ENCODE results near the gene R3HDM2. TPM values are rescaled to one million over a fixed set of nuclear protein-coding genes. Genes with fewer than 3 reads are reported as not detected.
A peak's percentile ranks its signal among the peaks of the same experiment; 100 is the strongest.

Gene R3HDM2
- total and polyA plus RNA-seq, 7 experiments from 2014 or later, result 13.7 to 145 (median 111) TPM

- peaks cover 7 to 15% (median 10%) of the 10 kb centered on the region in 5 donors for H3K36me3 Mint-ChIP-seq
- Histone ChIP-seq H3K4me3 (ENCODE audit: low read length) (peak overlapping the region; percentile 80), H3K4me1 (ENCODE audit: control insufficient read depth in 2 of 2, insufficient read depth in 2 of 2, low read length in 2 of 2) (peaks cover 41 to 62% of the 10 kb centered on the region in 2 donors), H3K27ac (ENCODE audit: low read depth, low read length) (no peak overlapping the region), H3K36me3 (ENCODE audit: control insufficient read depth in 2 of 3, insufficient read depth in 3 of 3, low read length in 3 of 3) (peaks cover 0 to 22% (median 0%) of the 10 kb centered on the region in 3 experiments), H3K27me3 (ENCODE audit: control insufficient read depth in 2 of 2, insufficient read depth in 2 of 2, low read length in 2 of 2) (peaks cover 7 to 18% of the 10 kb centered on the region in 2 donors), H3K9me3 (ENCODE audit: control insufficient read depth in 2 of 3, low read length in 3 of 3) (no peaks in the 10 kb centered on the region)
- ChIA-PET POLR2A (interaction anchor here (0.6 to 7.7 kb wide), 6 partner anchors 11 to 1422 kb away, joined by 3 to 79 read pairs (median 6); partner anchors contain the start of genes LRP1 and SHMT2), CTCF (interaction anchor here (1.0 to 11.8 kb wide), 5 partner anchors 11 to 169 kb away, joined by 3 to 156 read pairs (median 18); partner anchors contain the start of genes NXPH4 and SHMT2)
- H3K4me1 Mint-ChIP-seq, result peaks cover 47 to 75% (median 63%) of the 10 kb centered on the region in 7 donors
- H3K4me3 Mint-ChIP-seq, result peak overlapping the region; percentile 87 to 99 (median 94)
- peaks cover 42 to 66% (median 53%) of the 10 kb centered on the region in 5 donors for H3K27me3 Mint-ChIP-seq
- intact Hi-C loops (cut with micrococcal nuclease), result loop anchor here (2.0 kb wide), 2 partner anchors 13 to 113 kb away; no protein-coding TSS in a partner anchor
- H3K9me3 Mint-ChIP-seq, result no peaks in the 10 kb centered on the region
- ATAC-seq, result no peak
- peak in 1 of 9 donors; percentile 13 for DNase-seq
- peak overlapping the region in 4 of 9 donors; percentile 36 to 79 (median 66) for H3K27ac Mint-ChIP-seq
Observed at GRCh38 chr12:57237932-57238853, 192.7 kb downstream of the R3HDM2 start.

DNA sequence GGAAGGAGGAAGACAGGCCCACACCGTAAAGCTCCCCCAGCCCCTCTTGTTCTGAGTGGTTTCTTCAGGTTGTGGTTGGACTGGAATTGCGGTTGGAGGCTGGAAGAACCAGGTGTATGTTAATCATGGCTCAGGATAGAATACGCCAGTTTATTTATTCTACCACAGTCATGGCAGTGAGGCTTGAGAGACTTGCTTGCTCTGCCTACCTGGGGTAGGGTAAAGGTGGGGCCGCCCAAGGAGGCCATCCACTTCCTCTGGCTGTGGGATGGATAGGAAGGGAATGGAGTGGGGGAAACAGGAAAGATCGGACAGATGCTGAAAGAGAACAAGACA, 193.3 kb downstream of the R3HDM2 start:
- DNase-seq, result no peak
- no peak overlapping the region for H3K27ac ChIP-seq (ENCODE audit: low read depth, low read length)
- H3K4me3 ChIP-seq (ENCODE audit: low read length), result no peak overlapping the region
- ATAC-seq, result no peak
- peaks cover 7 to 18% of the 10 kb centered on the region in 2 donors for H3K27me3 ChIP-seq (ENCODE audit: control insufficient read depth in 2 of 2, insufficient read depth in 2 of 2, low read length in 2 of 2)
- intact Hi-C loops (cut with micrococcal nuclease), result no loop called here
- H3K27ac Mint-ChIP-seq, result peak overlapping the region in 2 of 9 donors; percentile 45 to 79
- H3K4me1 ChIP-seq (ENCODE audit: control insufficient read depth in 2 of 2, insufficient read depth in 2 of 2, low read length in 2 of 2), result peaks cover 34 to 56% of the 10 kb centered on the region in 2 donors
- H3K9me3 Mint-ChIP-seq, result no peaks in the 10 kb centered on the region
- CTCF ChIA-PET, result interaction anchor here (1.3 to 11.8 kb wide), 4 partner anchors 11 to 169 kb away, joined by 3 to 156 read pairs (median 83); partner anchors contain the start of genes NXPH4 and SHMT2
- POLR2A ChIA-PET, result interaction anchor here (3.5 to 7.7 kb wide), 2 partner anchors 11 to 24 kb away, joined by 23 to 79 read pairs; partner anchors contain the start of gene SHMT2
- H3K4me3 Mint-ChIP-seq, result peak overlapping the region; percentile 63 to 97 (median 82)
- H3K36me3 ChIP-seq (ENCODE audit: control insufficient read depth in 2 of 3, insufficient read depth in 3 of 3, low read length in 3 of 3), result peaks cover 0 to 28% (median 0%) of the 10 kb centered on the region in 3 experiments
- no peaks in the 10 kb centered on the region for H3K9me3 ChIP-seq (ENCODE audit: control insufficient read depth in 2 of 3, low read length in 3 of 3)
- H3K36me3 Mint-ChIP-seq, result peaks cover 13 to 20% (median 15%) of the 10 kb centered on the region in 5 donors
- peaks cover 47 to 68% (median 60%) of the 10 kb centered on the region in 7 donors for H3K4me1 Mint-ChIP-seq
- peaks cover 40 to 63% (median 48%) of the 10 kb centered on the region in 5 donors for H3K27me3 Mint-ChIP-seq

DNA sequence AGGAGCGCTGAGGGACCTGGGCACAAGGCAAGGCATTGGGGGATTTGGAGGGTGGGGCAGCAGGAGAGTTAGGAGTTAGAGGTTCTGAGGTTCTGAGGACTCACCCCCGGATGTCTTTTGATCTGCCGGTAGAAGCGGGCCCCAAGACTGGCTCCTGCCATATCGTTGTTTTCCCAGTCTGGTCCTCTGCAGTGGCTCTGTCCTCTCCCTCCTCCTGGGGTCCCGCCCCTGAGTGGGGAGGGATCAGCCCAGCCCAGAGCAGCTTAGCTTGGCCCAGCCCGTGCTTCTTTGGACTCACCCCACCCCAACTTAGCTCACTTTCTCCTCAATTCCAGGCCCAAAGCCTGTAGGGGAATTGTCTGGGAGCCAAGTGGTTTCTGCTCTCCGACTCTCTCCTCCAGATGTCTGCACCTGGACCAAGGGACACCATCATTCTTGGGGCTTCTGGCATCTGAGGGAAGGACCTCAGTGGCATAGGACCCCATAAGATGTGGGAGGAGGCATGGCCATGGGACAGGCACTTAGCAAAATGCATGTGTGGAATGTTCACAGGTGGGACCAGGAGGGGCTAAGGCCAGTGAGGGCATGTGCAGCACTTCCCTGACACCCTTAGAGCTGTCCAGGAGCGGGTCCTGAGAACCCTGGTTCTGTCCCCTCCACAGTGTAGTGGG, 193.8 kb downstream of the R3HDM2 start:
- Mint-ChIP-seq H3K9me3 (no peaks in the 10 kb centered on the region), H3K27me3 (peaks cover 36 to 58% (median 45%) of the 10 kb centered on the region in 5 donors), H3K4me3 (peak overlapping the region; percentile 27 to 97 (median 82)), H3K27ac (peak overlapping the region in 1 of 9 donors; percentile 77), H3K4me1 (peaks cover 43 to 65% (median 55%) of the 10 kb centered on the region in 7 donors), H3K36me3 (peaks cover 13 to 24% (median 15%) of the 10 kb centered on the region in 5 donors)
- Histone ChIP-seq H3K27me3 (ENCODE audit: control insufficient read depth in 2 of 2, insufficient read depth in 2 of 2, low read length in 2 of 2) (peaks cover 4 to 17% of the 10 kb centered on the region in 2 donors), H3K27ac (ENCODE audit: low read depth, low read length) (no peak overlapping the region), H3K36me3 (ENCODE audit: control insufficient read depth in 2 of 3, insufficient read depth in 3 of 3, low read length in 3 of 3) (peaks cover 0 to 33% (median 0%) of the 10 kb centered on the region in 3 experiments), H3K4me3 (ENCODE audit: low read length) (no peak overlapping the region), H3K9me3 (ENCODE audit: control insufficient read depth in 2 of 3, low read length in 3 of 3) (no peaks in the 10 kb centered on the region), H3K4me1 (ENCODE audit: control insufficient read depth in 2 of 2, insufficient read depth in 2 of 2, low read length in 2 of 2) (peaks cover 32 to 51% of the 10 kb centered on the region in 2 donors)
- ATAC-seq (no peak), DNase-seq (peak in 1 of 9 donors; percentile 13)
- POLR2A ChIA-PET, result interaction anchor here (3.5 to 7.7 kb wide), 2 partner anchors 10 to 23 kb away, joined by 23 to 79 read pairs; partner anchors contain the start of gene SHMT2
- CTCF ChIA-PET, result interaction anchor here (1.3 to 11.8 kb wide), 4 partner anchors 10 to 168 kb away, joined by 3 to 156 read pairs (median 83); partner anchors contain the start of genes NXPH4 and SHMT2
- intact Hi-C loops (cut with micrococcal nuclease), result no loop called here

- DNase-seq, result peak in 1 of 9 donors; percentile 9
Observed at GRCh38 chr12:57236201-57236924, 194.5 kb downstream of the R3HDM2 start.

GRCh38 chr12:57235728-57236131, 195.1 kb downstream of the R3HDM2 start:
- Histone ChIP-seq H3K27me3 (ENCODE audit: control insufficient read depth in 2 of 2, insufficient read depth in 2 of 2, low read length in 2 of 2) (peaks cover 0 to 7% of the 10 kb centered on the region in 2 donors), H3K27ac (ENCODE audit: low read depth, low read length) (no peak overlapping the region), H3K4me1 (ENCODE audit: control insufficient read depth in 2 of 2, insufficient read depth in 2 of 2, low read length in 2 of 2) (peaks cover 24 to 43% of the 10 kb centered on the region in 2 donors), H3K9me3 (ENCODE audit: control insufficient read depth in 2 of 3, low read length in 3 of 3) (no peaks in the 10 kb centered on the region), H3K36me3 (ENCODE audit: control insufficient read depth in 2 of 3, insufficient read depth in 3 of 3, low read length in 3 of 3) (peaks cover 0 to 42% (median 0%) of the 10 kb centered on the region in 3 experiments), H3K4me3 (ENCODE audit: low read length) (no peak overlapping the region)
- POLR2A ChIA-PET, result interaction anchor here (1.0 to 1.4 kb wide), 2 partner anchors 11 to 18 kb away, joined by 3 to 4 read pairs; no protein-coding TSS in a partner anchor
- peaks cover 36 to 61% (median 50%) of the 10 kb centered on the region in 7 donors for H3K4me1 Mint-ChIP-seq
- no peak overlapping the region for H3K27ac Mint-ChIP-seq
- DNase-seq (no peak), ATAC-seq (no peak)
- H3K9me3 Mint-ChIP-seq, result no peaks in the 10 kb centered on the region
- peaks cover 27 to 45% (median 32%) of the 10 kb centered on the region in 5 donors for H3K27me3 Mint-ChIP-seq
- H3K4me3 Mint-ChIP-seq, result peak overlapping the region in 1 of 10 donors; percentile 37
- CTCF ChIA-PET, result no interaction called here
- H3K36me3 Mint-ChIP-seq, result peaks cover 13 to 29% (median 18%) of the 10 kb centered on the region in 5 donors
- intact Hi-C loops (cut with micrococcal nuclease), result no loop called here

More at GRCh38 chr12:57236201-57236924, 194.5 kb downstream of the R3HDM2 start:
- peaks cover 25 to 44% of the 10 kb centered on the region in 2 donors for H3K4me1 ChIP-seq (ENCODE audit: control insufficient read depth in 2 of 2, insufficient read depth in 2 of 2, low read length in 2 of 2)
- POLR2A ChIA-PET, result interaction anchor here (1.0 to 7.7 kb wide), 3 partner anchors 9 to 18 kb away, joined by 3 to 79 read pairs (median 4); partner anchors contain the start of gene SHMT2
- H3K27ac ChIP-seq (ENCODE audit: low read depth, low read length), result no peak overlapping the region
- intact Hi-C loops (cut with micrococcal nuclease), result no loop called here
- H3K9me3 ChIP-seq (ENCODE audit: control insufficient read depth in 2 of 3, low read length in 3 of 3), result no peaks in the 10 kb centered on the region
- CTCF ChIA-PET, result interaction anchor here (1.3 to 11.8 kb wide), 3 partner anchors 9 to 167 kb away, joined by 3 to 156 read pairs (median 148); partner anchors contain the start of genes NXPH4 and SHMT2
- H3K4me3 ChIP-seq (ENCODE audit: low read length), result no peak overlapping the region
- H3K27ac Mint-ChIP-seq, result peak overlapping the region in 1 of 9 donors; percentile 77
- H3K27me3 Mint-ChIP-seq, result peaks cover 29 to 51% (median 38%) of the 10 kb centered on the region in 5 donors
- H3K4me3 Mint-ChIP-seq, result peak overlapping the region in 5 of 10 donors; percentile 8 to 97 (median 87)
- H3K27me3 ChIP-seq (ENCODE audit: control insufficient read depth in 2 of 2, insufficient read depth in 2 of 2, low read length in 2 of 2), result peaks cover 0 to 10% of the 10 kb centered on the region in 2 donors
- H3K36me3 Mint-ChIP-seq, result peaks cover 13 to 29% (median 16%) of the 10 kb centered on the region in 5 donors
- H3K4me1 Mint-ChIP-seq, result peaks cover 38 to 62% (median 52%) of the 10 kb centered on the region in 7 donors
- H3K9me3 Mint-ChIP-seq, result no peaks in the 10 kb centered on the region
- peaks cover 0 to 40% (median 0%) of the 10 kb centered on the region in 3 experiments for H3K36me3 ChIP-seq (ENCODE audit: control insufficient read depth in 2 of 3, insufficient read depth in 3 of 3, low read length in 3 of 3)
- no peak for ATAC-seq

Measured in naive thymus-derived CD4-positive, alpha-beta T cell (primary cell).